Measurements from ENCODE around the gene BCR.

GRCh38 chr22:23250056-23250784 is 69.9 kb downstream of the BCR start:
- TF ChIP-seq CTCF (IDR thresholded peaks at IDR 0.05) (no peak), POLR2A (IDR thresholded peaks at IDR 0.05) (no peak)
